Peyer's patch (tissue), 4 donors: ENCODE data around the gene BCAS3.

Source experiments
- POLR2A ChIP-seq, 2 donors: fragments of 450-650 bp; IDR thresholded peaks; one replicate each; pipeline ENCODE4 v1.5.1; 2017; ENCODE audit warnings: antibody characterized with exemption in 2 of 2, mild to moderate bottlenecking in 2 of 2, moderate library complexity in 2 of 2
- TF ChIP-seq, protein P1 (sequence below), 6 experiments: fragments of 450-650 bp in 4 of 6; fragments of 200-600 bp in 2 of 6; sonication (generic) in 1 of 6; IDR thresholded peaks; one replicate each; pipeline ENCODE4 v1.5.1; 2017 to 2019; ENCODE audit warnings: antibody characterized with exemption in 6 of 6, mild to moderate bottlenecking in 3 of 6, moderate library complexity in 1 of 6

DNA sequence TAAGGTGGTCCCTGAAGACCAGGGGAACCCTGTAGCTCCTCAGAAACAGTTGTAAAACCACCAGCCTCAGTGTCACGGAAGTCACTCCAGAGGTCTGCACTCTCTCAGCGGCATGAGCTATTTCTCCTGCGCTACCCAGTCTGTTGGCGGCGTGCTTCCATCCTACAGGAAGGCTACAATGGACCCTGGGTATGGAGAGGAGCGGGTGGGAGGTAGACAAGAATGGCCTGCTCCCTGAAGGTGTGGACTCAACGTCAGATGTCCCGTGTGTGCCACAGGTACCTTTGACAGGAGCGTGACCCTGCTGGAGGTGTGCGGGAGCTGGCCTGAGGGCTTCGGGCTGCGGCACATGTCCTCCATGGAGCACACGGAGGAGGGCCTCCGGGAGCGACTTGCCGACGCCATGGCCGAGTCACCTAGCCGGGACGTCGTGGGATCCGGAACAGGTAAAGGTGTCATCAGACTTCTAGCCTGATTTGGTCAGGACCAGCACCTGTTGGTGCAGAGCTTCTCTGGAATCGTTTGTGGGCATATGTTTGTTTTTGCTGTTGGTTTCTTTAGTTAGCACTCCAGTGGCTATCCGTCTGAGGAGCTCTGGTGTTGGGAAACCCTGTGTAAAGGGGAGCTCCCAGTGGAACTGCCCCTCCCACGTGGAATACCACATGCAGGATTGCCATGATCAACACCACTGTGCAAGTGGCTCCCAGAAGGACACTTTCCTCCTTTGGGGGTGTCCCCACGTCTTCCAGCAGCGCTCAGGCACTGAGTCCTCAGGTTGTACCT, 690.6 kb downstream of the BCAS3 start:
- TF ChIP-seq, protein P1, sequence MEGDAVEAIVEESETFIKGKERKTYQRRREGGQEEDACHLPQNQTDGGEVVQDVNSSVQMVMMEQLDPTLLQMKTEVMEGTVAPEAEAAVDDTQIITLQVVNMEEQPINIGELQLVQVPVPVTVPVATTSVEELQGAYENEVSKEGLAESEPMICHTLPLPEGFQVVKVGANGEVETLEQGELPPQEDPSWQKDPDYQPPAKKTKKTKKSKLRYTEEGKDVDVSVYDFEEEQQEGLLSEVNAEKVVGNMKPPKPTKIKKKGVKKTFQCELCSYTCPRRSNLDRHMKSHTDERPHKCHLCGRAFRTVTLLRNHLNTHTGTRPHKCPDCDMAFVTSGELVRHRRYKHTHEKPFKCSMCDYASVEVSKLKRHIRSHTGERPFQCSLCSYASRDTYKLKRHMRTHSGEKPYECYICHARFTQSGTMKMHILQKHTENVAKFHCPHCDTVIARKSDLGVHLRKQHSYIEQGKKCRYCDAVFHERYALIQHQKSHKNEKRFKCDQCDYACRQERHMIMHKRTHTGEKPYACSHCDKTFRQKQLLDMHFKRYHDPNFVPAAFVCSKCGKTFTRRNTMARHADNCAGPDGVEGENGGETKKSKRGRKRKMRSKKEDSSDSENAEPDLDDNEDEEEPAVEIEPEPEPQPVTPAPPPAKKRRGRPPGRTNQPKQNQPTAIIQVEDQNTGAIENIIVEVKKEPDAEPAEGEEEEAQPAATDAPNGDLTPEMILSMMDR (IDR thresholded peaks at IDR 0.05) = no peak
- TF ChIP-seq POLR2A (IDR thresholded peaks at IDR 0.05) = no peak
